ENCODE results near the gene STARD8.

GRCh38 chrX:68697036-68697435, 49.6 kb downstream of the STARD8 start:
- no peak for TF ChIP-seq CTCF (IDR thresholded peaks at IDR 0.05)
- TF ChIP-seq EZH2 (IDR thresholded peaks at IDR 0.05; ENCODE audit: borderline replicate concordance, insufficient read depth, low read depth, low read length, poor library complexity, severe bottlenecking) = no peak

Measured in B cell (primary cell).